ENCODE data around the gene MRPS5.

GRCh38 chr2:95068256-95068655 is 53.4 kb downstream of the MRPS5 start:
- TF ChIP-seq POLR2A (IDR thresholded peaks at IDR 0.05; ENCODE audit: low read depth) (no peak), CTCF (IDR thresholded peaks at IDR 0.05) (no peak), POLR2AphosphoS5 (IDR thresholded peaks at IDR 0.05) (no peak), EP300 (IDR thresholded peaks at IDR 0.05) (no peak)
